NCI-H226 (cell line): Measurements from ENCODE around the gene ASB14.
"Not testable (repeated sequence)": the region's sequence is repeated elsewhere in the genome, so short reads cannot be mapped to it uniquely, and the experiment has no call there.

Source experiments
- DNase-seq: peaks from one replicate; pipeline ENCODE4 v3.0.0-alpha.2; 2015

ASB14 gene

DNA sequence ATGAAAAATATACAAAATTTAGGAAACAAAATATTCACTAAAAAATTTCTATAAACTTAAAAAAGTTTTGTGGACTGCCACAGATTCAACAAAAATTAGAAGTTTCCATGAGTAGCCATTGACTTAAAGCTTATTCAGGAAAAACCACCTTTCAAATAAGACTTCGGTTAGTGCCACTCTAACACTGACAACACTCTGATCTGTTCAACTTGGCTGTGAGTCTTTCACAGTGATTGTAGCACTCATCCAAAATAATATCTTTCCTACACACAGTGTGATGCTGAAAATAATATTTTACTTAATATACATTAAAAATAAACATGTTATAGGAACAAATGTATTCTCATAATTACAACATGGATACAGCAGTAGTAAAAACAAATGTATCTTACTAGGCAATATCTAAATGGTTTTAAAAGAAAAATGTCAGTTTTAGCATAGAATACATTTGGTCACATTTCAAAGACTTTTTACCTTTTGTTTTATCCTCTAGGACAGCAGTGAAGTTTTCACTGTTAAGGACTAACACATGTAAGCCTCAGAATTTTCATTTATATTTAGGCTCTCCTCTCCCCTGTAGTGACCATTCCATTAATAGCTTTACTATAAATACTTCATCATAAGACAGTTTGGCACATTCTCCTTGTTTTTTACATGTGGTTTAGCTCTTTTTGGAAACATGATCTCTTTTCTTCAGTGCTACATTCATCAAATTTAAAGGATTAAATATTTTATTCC, at the start of gene ASB14:
Gene ASB14 (minus strand): TSS at position 527 of the 738 bp plus-strand sequence. CDS start 652 bp downstream, outside the sequence.
- DNase-seq, result no peak

- DNase-seq, result not testable (repeated sequence)
These were observed 46.7 kb upstream of the ASB14 start for GRCh38 chr3:57339071-57339642.

GRCh38 chr3:57338272-57339070, 46.0 kb upstream of the ASB14 start:
- DNase-seq, result not testable (repeated sequence)

DNA sequence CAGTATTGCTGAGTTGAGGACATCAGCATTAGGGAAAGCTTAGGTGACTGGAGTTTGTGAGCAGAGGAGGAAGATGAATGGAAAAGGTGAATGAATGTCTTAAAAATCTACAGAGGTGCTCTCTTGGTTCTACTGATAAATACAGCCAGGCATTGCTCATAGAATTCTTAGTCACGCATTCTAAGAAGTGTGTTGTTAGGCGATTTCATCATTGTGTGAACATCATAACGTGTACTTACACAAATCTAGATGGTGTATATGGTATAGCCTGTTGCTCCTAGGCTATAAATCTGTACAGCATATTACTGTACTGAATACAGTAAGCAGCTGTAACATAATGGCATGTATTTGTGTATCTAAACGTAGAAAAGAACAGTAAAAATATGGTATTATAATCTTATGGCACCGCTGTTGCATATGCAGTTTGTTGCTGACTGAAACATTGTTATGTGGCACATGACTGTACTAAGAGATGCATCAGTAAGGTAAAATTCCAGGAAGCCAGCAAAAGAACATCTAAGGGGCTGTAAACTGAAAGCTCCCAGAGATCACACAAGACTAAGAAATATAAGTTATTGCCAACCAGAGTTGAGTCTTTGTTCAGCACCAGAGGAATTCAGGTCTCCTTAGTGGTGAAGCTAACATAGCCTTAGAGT, 42.9 kb upstream of the ASB14 start:
- no peak for DNase-seq

- no peak for DNase-seq
These were observed 38.7 kb upstream of the ASB14 start for GRCh38 chr3:57331078-57331610.

GRCh38 chr3:57326498-57326897, 34.0 kb upstream of the ASB14 start:
- DNase-seq, result not testable (repeated sequence)

DNA sequence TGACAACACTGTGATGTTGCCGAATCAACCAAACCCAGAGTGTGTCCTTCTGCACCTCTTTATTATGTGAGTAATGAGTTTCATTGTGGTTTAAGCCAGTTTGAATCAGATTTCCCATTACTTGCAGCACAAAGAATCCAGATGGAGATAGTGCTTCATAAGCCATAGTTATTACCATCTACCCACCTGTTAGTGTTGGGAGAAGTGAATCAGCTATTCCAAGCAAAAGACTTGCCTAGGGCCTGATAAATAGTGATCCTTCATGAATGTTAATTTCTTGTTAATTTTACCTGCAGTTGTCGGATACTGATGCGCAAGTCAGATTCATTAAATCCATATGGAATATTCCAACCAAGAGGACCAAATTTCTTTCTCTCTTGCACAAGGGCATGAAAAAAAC, 21.7 kb upstream of the ASB14 start:
- no peak for DNase-seq

DNA sequence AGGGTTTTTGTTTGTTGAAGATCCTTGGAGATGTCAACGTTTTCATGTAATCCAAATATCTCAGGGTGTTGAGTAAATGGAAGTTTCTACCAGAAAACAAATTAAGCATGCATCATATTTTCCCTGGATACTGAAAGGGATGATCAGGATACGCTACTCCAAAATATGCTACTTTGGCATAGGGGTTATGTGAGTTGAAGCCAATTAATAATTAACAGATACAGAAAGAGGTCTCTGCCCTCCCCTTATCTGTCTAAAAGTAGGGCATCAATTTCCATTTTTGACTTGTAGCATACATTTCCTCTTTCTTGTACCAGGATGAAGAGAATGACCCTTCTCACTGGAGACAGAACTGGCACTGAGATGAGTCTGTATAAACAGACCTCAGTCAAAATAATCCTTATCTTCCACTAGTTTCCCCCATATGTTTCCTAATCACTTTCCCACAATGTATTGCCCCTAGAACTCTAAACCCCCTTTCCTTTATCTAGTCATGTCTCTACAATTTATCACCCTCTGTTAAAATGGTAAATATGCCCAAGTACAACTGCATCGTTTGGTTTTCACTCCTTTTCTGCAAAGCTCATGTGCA, 17.4 kb upstream of the ASB14 start:
- DNase-seq, result no peak

- DNase-seq, result not testable (repeated sequence)
These were observed 11.0 kb upstream of the ASB14 start for GRCh38 chr3:57303520-57303919.

GRCh38 chr3:57298041-57298440, 5.6 kb upstream of the ASB14 start:
- DNase-seq, result peak; percentile 56

DNA sequence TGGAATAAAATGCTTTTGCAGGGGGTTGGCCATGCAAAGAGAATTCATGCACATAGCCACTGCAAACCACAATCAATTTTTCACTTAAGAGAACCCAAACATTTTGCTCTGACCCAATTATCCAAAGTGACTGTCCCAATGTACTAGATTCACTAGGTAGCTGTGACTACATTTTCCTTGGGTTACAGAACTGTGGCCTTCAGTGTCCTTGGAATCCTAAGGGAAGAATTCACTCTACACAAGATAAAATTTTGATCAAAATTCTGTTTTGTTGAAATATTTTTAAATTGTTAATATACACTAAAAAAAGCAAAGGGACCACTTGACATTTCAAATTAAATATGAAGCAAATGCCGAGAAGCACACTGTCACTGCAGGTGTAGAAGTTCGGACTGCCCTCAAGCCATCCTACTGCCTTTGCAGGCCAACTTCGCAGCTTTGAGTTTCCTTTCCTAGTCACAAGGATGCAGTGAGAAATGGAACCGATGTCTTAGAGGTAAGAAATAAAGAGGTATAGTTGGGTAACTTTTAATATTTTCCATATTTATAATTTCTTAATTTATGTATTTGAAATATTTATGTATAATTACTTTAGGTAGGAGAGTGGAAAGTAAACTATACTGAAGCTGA, 527 bp upstream of the ASB14 start:
- DNase-seq, result no peak

DNA sequence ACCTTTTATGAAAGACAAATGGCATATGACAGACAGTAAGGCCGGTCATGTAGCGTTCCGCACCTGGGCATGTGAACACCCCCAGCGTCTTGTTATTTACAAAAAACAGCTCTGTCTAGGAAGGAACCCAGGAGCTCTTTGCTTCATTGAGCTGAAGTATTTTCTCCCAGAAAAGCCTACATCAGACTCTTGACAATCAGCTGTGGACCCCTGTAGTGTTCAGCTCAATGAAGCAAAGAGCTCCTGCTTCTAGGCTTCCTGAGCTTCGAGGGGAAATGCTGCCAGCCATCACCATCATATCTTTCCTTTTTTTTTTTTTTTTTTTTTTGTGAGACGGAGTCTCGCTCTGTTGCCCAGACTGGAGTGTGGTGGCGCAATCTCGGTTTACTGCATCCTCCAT, 4.1 kb downstream of the ASB14 start:
- DNase-seq, result no peak

DNA sequence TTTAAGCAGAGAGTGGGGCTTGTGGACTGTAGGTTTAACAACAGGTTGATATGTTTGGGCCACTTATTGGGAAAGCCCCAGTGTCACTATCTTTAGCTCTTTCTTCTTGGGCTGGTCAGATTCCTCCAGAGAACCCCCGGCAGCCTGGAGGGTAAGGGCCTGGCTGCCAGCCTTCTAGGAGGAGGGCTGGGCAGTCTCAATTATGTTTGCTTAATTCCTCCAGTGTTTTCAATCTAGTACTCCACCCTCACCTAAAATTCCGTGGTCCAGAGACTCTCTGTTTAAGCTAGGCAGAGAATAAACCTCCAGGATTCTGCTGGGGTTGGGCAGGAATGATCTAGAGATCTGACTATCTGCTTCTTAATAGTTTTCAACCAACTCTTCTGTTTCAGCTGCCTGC, 5.3 kb downstream of the ASB14 start:
- DNase-seq, result no peak

- DNase-seq, result no peak
These were observed 9.2 kb downstream of the ASB14 start for GRCh38 chr3:57283334-57283733.

GRCh38 chr3:57281715-57282114, 10.8 kb downstream of the ASB14 start:
- no peak for DNase-seq

GRCh38 chr3:57279685-57280084, 12.8 kb downstream of the ASB14 start:
- DNase-seq, result no peak

DNA sequence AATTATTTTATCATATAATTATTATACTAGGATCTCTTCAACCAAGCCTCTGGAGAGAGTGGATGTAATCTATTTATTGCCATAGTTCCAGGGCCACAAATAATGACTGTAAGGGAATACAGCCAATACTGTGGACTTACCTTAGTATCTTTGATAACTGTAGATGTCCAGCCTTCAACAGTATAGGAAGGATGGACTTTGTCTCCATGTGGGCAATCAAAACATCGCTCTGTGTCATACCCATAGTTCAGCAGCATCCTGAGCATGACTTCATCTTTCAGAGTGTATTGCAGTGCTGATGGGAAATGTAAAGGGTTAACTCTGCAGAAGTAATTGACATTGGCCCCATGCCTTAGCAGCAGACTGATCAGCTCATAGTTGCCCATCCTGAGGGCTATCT, 14.2 kb downstream of the ASB14 start:
- no peak for DNase-seq

DNA sequence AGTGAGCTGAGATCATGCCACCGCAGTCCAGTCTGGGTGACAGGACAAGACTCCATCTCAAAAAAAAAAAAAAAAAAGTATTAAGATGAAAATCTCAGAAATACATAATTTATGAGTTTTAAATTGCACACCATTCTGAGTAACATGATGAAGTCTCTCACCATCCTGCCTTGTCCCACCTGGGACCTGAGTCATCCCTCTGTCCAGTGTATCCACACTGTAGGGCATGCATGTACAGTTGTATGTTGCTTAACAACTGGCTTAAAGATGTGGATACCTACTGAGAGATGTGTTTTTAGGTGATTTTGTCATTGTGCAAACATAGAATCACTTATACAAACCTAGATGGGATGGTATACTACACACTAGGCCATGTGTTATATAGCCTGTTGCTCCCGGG, 17.1 kb downstream of the ASB14 start:
- DNase-seq, result no peak

- peak; percentile 39 for DNase-seq
These were observed 17.6 kb downstream of the ASB14 start for GRCh38 chr3:57274845-57275244.

- no peak for DNase-seq
These were observed 24.1 kb downstream of the ASB14 start for GRCh38 chr3:57268416-57268815.

GRCh38 chr3:57261929-57262328, 30.6 kb downstream of the ASB14 start:
- DNase-seq, result no peak

DNA sequence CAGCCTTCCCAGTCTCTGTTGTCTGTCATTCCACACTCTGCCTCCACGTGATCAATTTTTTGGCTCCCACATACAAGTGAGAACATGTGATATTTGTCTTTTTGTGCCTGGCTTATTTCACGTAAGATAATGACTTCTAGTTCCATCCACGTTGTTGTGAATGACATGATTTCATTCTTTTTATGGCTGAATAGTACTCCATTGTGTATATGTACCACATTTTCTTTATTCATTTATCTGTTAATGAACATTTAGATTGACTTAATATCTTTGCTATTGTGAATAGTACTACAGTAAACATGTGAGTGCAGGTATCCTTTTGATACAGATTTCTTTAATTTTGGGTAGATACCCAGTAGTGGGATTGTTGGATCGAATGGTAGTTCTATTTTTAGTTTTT, 31.4 kb downstream of the ASB14 start:
- no peak for DNase-seq
